ENCODE data around the gene STOML1. TPM values are rescaled to one million over a fixed set of nuclear protein-coding genes. Genes with fewer than 3 reads are reported as not detected.

The STOML1 gene
- total RNA-seq, 1 experiment from 2014 or later = 6.9 TPM

- H3K4me3 ChIP-seq (ENCODE audit: low read depth in 2 of 2, low read length in 2 of 2) = no peak overlapping the region
- H3K27ac ChIP-seq (ENCODE audit: low read length) = no peak overlapping the region
- ChIA-PET CTCF (no interaction called here), POLR2A (interaction anchor here (0.5 kb wide), 1 partner anchor 1399 kb away, joined by 3 read pairs; no protein-coding TSS in a partner anchor)
- no peaks in the 10 kb centered on the region for H3K4me1 ChIP-seq (ENCODE audit: control insufficient read depth, insufficient read depth, low read length)
- no peaks in the 10 kb centered on the region for H3K36me3 ChIP-seq (ENCODE audit: control insufficient read depth, insufficient read depth, low read length)
- no TSS peak for BruUV-seq (replicated peaks)
- H3K9me3 ChIP-seq (ENCODE audit: control insufficient read depth, insufficient read depth, low read depth, low read length) = no peaks in the 10 kb centered on the region
- TF ChIP-seq REST (IDR thresholded peaks at IDR 0.05; ENCODE audit: insufficient read depth in 1 of 2, low read depth in 2 of 2, low read length in 1 of 2) (no peak), SIN3A (IDR thresholded peaks at IDR 0.05; ENCODE audit: borderline replicate concordance, insufficient read depth, low read depth, low read length) (no peak), CTCF (IDR thresholded peaks at IDR 0.05) (no peak), POLR2AphosphoS5 (IDR thresholded peaks at IDR 0.05; ENCODE audit: low read depth, low read length) (no peak), TCF7L2 (IDR thresholded peaks at IDR 0.05; ENCODE audit: low read depth, low read length) (no peak)
- H3K27me3 ChIP-seq (ENCODE audit: control insufficient read depth, insufficient read depth, low read length) = no peaks in the 10 kb centered on the region
- ATAC-seq = no peak
- DNase-seq (ENCODE audit: low read depth, low spot score) = no peak
- intact Hi-C loops (cut with micrococcal nuclease; ENCODE audit: unreplicated experiment) = no loop called here
- in situ Hi-C loops (cut with HindIII; ENCODE audit: low pct_unique_long_range_greater_than_20kb, low sequenced_read_pairs) = no loop called here
These were observed 49.3 kb downstream of the STOML1 start for GRCh38 chr15:73942751-73943270.

GRCh38 chr15:73941871-73942635 is 50.0 kb downstream of the STOML1 start:
- intact Hi-C loops (cut with micrococcal nuclease; ENCODE audit: unreplicated experiment) = no loop called here
- H3K9me3 ChIP-seq (ENCODE audit: control insufficient read depth, insufficient read depth, low read depth, low read length) = no peaks in the 10 kb centered on the region
- POLR2A ChIA-PET = no interaction called here
- H3K36me3 ChIP-seq (ENCODE audit: control insufficient read depth, insufficient read depth, low read length) = no peaks in the 10 kb centered on the region
- CTCF ChIA-PET = no interaction called here
- H3K27me3 ChIP-seq (ENCODE audit: control insufficient read depth, insufficient read depth, low read length) = no peaks in the 10 kb centered on the region
- in situ Hi-C loops (cut with HindIII; ENCODE audit: low pct_unique_long_range_greater_than_20kb, low sequenced_read_pairs) = no loop called here
- TF ChIP-seq REST (IDR thresholded peaks at IDR 0.05; ENCODE audit: insufficient read depth in 1 of 2, low read depth in 2 of 2, low read length in 1 of 2) = no peak
- TF ChIP-seq SIN3A (IDR thresholded peaks at IDR 0.05; ENCODE audit: borderline replicate concordance, insufficient read depth, low read depth, low read length) = no peak
- no peak for TF ChIP-seq TCF7L2 (IDR thresholded peaks at IDR 0.05; ENCODE audit: low read depth, low read length)
- no peak for TF ChIP-seq CTCF (IDR thresholded peaks at IDR 0.05)
- TF ChIP-seq POLR2AphosphoS5 (IDR thresholded peaks at IDR 0.05; ENCODE audit: low read depth, low read length) = no peak
- ATAC-seq (no peak), DNase-seq (ENCODE audit: low read depth, low spot score) (no peak)
- no TSS peak for BruUV-seq (replicated peaks)
- no peak overlapping the region for H3K27ac ChIP-seq (ENCODE audit: low read length)
- H3K4me1 ChIP-seq (ENCODE audit: control insufficient read depth, insufficient read depth, low read length) = no peaks in the 10 kb centered on the region
- no peak overlapping the region for H3K4me3 ChIP-seq (ENCODE audit: low read depth in 2 of 2, low read length in 2 of 2)

Data from Panc1 (cell line).